ENCODE measurements around the gene PLEKHA5. TPM values are rescaled to one million over a fixed set of nuclear protein-coding genes. Genes with fewer than 3 reads are reported as not detected.

Gene PLEKHA5
- total RNA-seq, 8 experiments from 2014 or later, result 17.6 to 72.2 (median 27.1) TPM

DNA sequence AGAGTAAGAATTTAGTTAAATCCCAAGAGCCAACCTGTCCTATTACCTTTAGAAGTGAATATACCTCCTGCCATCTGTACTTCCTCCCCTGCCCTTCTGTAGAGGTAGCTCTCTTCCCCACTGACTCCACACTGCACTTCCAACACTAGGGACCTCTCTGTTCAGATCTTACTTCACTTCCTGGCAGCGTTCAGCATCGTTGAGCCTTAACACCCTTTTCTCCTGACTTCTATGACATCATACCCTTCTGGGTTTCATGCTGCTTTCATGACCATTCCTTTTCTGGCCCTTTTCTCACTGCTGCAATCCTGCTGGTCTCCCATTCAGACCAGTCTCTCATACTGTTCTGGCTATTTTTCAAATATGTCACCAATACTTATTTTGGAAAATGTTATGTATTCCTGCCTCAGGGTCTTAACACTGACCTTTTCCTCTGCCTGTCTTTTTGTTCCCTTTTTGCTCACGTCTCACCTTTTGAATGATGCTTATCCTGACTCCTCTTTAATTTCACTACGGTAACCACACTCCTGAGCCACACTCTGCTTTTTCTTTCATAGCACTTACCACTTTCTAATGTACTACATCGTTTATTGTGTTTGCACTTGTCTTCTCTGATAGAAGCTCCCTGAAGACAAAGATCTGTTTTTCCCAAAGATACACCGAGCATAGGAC, 67.6 kb downstream of the PLEKHA5 start:
- Histone ChIP-seq H3K27ac (no peak overlapping the region), H3K4me1 (replicated peaks in 1 of 2) (no peaks in the 10 kb centered on the region), H3K4me3 (no peak overlapping the region)
- peak in 2 of 8 experiments; percentile 38 to 42 for ATAC-seq (replicated peaks in 6 of 8)
- WGBS, 10 experiments, result 41 to 100% (median 73%) methylated on average over 2 to 6 of the region's 6 CpGs; no CpG with 5 or more reads in 1 of the 10 experiments
- in situ Hi-C loops (cut with MboI; ENCODE audit: low pct_unique_long_range_greater_than_20kb in 2 of 9, low sequenced_read_pairs in 9 of 9, unreplicated experiment in 9 of 9), result loop anchor here in 3 of 9 experiments (25.0 kb wide), 3 partner anchors 760 to 960 kb away; partner anchors contain the start of gene PIK3C2G (in 2 of the 3)

DNA sequence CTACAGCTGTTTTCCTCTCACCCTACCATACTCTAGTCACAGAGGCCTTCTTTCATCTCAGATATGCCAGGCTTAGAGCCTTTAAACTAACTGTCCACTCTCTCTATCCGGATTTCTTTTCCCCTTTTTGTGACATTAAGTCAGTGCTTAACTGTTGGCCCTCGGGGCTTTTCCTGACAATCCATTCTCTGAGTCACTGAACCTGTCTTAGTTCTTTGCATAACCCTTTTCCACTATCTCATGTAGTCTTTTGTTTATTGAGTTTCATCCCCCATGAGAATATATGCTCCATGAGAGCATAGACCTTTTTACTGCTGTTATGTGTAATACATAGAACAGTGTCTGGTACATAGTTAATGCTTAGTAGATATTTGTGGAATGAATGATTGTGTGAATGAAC, 68.7 kb downstream of the PLEKHA5 start:
- WGBS, 10 experiments, result 0 to 83% (median 50%) methylated on average over 1 to 2 of the region's 2 CpGs; no CpG with 5 or more reads in 1 of the 10 experiments
- Histone ChIP-seq H3K27ac (no peak overlapping the region), H3K4me3 (no peak overlapping the region), H3K4me1 (replicated peaks in 1 of 2) (no peaks in the 10 kb centered on the region)
- in situ Hi-C loops (cut with MboI; ENCODE audit: low pct_unique_long_range_greater_than_20kb in 2 of 9, low sequenced_read_pairs in 9 of 9, unreplicated experiment in 9 of 9), result loop anchor here in 3 of 9 experiments (25.0 kb wide), 3 partner anchors 761 to 961 kb away; partner anchors contain the start of gene PIK3C2G (in 2 of the 3)
- peak; percentile 24 to 75 (median 47) for ATAC-seq (replicated peaks in 6 of 8)

DNA sequence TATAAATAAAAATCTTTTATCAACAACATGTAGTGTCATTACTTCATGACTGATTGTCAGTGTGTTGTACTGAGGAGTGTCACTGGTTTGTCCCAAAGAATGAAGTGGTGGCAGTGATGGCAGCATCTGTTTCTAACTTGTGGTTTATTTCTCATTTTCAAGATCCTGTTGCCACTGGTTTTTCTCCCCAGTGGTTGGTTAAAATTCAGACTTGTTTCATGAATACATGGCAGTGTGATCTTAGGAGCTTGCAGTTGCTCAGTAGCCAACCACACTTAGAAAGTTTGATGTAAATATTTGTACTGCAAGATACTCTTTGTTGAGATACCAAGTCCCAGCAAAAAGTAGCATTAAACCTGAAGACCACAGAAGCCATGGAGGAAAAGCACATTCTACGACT, 69.8 kb downstream of the PLEKHA5 start:
- WGBS, 10 experiments, result 92 to 100% (median 100%) methylated on average over 1 of the region's 1 CpG; no CpG with 5 or more reads in 4 of the 10 experiments
- Histone ChIP-seq H3K4me1 (replicated peaks in 1 of 2) (no peaks in the 10 kb centered on the region), H3K27ac (no peak overlapping the region), H3K4me3 (no peak overlapping the region)
- peak in 1 of 8 experiments; percentile 73 for ATAC-seq (replicated peaks in 6 of 8)
- in situ Hi-C loops (cut with MboI; ENCODE audit: low pct_unique_long_range_greater_than_20kb in 2 of 9, low sequenced_read_pairs in 9 of 9, unreplicated experiment in 9 of 9), result loop anchor here in 3 of 9 experiments (25.0 kb wide), 3 partner anchors 762 to 962 kb away; partner anchors contain the start of gene PIK3C2G (in 2 of the 3)

DNA sequence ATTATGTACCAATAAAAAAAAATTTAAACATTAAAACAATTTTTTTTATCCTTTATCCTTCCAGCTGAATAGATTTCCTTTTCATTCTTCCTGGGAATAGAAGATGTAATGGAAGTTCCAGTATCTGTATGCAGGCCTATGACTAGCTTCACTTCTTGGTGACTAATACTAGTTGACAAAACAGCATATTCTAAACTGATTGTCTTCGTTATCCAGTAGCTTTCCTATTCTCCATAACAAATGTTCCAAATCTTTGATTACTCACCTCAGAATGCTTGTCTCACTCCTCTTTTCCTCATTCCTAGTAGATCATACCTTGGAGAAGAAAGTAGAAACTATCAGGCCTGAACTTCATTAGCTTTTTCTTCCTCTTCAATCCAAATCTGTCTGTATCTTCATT, 70.7 kb downstream of the PLEKHA5 start:
- Histone ChIP-seq H3K4me3 (no peak overlapping the region), H3K4me1 (replicated peaks in 1 of 2) (no peaks in the 10 kb centered on the region), H3K27ac (no peak overlapping the region)
- in situ Hi-C loops (cut with MboI; ENCODE audit: low pct_unique_long_range_greater_than_20kb in 2 of 9, low sequenced_read_pairs in 9 of 9, unreplicated experiment in 9 of 9), result no loop called here
- ATAC-seq (replicated peaks in 6 of 8), result no peak
- 0 to 80% (median 58%) methylated on average over 1 of the region's 1 CpG; no CpG with 5 or more reads in 2 of the 10 experiments for WGBS, 10 experiments

DNA sequence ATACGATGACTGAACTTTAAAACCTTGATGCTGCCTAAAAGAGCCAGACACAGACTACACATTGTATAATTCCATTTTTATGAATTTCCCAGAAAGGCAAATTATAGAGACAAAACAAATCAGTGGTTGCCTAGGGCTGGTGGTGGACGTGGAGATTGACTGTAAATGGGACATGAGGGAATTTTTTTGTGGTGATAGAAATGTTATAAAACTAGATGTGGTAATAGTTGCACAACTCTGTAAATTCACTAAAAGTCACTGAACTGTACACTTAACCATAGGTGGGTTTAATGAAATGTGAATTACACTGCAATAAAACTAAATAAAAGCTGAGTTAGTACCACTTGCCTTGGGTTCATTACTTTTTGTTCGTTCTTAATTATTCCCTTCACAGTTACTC, 72.1 kb downstream of the PLEKHA5 start:
- no peak for ATAC-seq (replicated peaks in 6 of 8)
- peaks cover 0 to 2% of the 10 kb centered on the region in 2 donors for H3K4me1 ChIP-seq (replicated peaks in 1 of 2)
- in situ Hi-C loops (cut with MboI; ENCODE audit: low pct_unique_long_range_greater_than_20kb in 2 of 9, low sequenced_read_pairs in 9 of 9, unreplicated experiment in 9 of 9), result no loop called here
- no peak overlapping the region for H3K27ac ChIP-seq
- 83 to 100% (median 90%) methylated on average over 1 to 3 of the region's 3 CpGs for whole genome bisulfite sequencing, 10 experiments
- H3K4me3 ChIP-seq, result no peak overlapping the region

DNA sequence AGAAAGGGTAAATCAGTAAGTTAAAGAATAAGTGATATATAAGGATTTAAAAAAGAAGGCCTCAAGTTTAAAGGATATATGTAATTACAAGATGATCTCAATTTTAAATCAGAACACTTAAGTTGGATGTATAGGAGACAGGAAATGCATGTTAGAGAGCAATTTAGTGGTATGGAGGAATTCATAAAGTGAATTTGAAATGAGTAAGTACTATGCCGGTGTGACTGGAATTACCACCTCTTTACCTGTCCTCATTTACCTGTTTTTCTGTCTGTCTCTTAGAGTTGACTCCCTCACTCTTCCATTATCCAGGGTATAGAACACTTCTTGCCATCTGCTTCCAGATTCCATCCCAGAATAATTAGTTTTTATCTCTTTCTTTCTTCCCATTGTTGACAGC, 73.5 kb downstream of the PLEKHA5 start:
- Histone ChIP-seq H3K4me1 (replicated peaks in 1 of 2) (peaks cover 0 to 2% of the 10 kb centered on the region in 2 donors), H3K4me3 (no peak overlapping the region), H3K27ac (no peak overlapping the region)
- no peak for ATAC-seq (replicated peaks in 6 of 8)
- 0 to 100% (median 89%) methylated on average over 1 of the region's 1 CpG; no CpG with 5 or more reads in 2 of the 10 experiments for WGBS, 10 experiments
- in situ Hi-C loops (cut with MboI; ENCODE audit: low pct_unique_long_range_greater_than_20kb in 2 of 9, low sequenced_read_pairs in 9 of 9, unreplicated experiment in 9 of 9), result no loop called here

DNA sequence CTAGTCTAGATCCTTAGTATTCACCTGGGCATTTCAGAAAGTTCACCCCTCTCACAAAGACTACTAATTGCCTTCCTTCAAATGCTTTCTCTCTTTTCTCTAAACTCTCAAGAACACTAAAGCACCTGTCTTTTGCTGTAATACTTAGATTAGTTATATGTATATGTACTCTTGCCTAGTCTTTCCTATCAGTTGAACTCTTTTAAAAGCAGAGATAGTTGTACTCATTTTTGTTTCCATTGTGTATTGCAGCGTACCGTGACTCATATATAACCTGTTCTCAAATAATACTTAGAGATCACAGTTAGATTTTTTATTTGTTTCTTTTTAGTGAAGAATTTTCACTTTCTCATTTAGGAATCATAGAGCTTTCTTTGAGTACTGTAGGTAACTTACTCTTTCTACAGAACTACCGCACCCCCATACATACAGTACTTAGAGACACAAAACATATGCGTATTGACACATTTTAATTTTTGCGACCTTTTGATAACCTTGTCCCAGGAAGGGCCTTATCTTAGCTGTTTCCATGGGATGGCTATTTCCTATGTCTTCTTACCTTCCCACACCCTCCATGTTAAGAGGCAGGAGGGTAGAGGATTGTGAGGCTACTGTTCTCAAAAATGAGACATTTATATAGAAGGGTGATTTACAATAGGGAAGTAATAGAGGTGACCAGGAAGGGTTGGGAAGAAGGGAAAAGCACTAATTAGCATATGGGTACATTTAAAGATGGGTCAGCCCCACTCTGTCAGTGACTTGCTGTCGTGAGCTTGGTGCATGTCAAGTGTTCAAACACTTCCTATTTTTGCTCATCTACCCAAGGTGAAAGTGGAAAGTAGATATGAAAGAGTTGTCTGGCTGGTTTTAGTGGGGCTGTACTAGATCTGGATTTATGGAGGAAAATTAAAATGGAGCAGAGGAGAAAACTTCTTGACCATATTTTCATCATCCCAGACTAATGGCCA, 74.3 kb downstream of the PLEKHA5 start:
- no peak overlapping the region for H3K4me3 ChIP-seq
- WGBS, 10 experiments, result 80 to 100% (median 99%) methylated on average over 1 to 6 of the region's 6 CpGs; no CpG with 5 or more reads in 1 of the 10 experiments
- no peak overlapping the region for H3K27ac ChIP-seq
- ATAC-seq (replicated peaks in 6 of 8), result no peak
- in situ Hi-C loops (cut with MboI; ENCODE audit: low pct_unique_long_range_greater_than_20kb in 2 of 9, low sequenced_read_pairs in 9 of 9, unreplicated experiment in 9 of 9), result no loop called here
- peaks cover 0 to 2% of the 10 kb centered on the region in 2 donors for H3K4me1 ChIP-seq (replicated peaks in 1 of 2)

DNA sequence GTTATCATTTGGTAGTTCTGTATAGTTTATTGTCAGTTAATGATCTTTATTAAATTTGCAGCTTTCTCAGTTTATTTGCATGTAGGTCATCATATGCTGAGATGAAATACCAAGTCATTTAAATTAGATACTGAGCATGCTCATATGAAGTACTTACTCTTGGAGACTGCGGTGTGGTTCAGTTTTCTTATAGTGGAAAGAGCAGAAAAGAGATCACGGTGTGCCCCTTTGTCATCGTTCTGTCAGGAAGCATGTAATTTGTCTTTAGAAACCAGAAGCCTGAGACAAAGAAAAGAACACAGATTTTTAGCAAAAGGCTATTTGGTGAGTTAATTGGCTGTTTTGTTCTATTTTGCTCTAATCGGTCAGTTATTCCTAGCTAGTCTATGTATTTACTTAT, 75.6 kb downstream of the PLEKHA5 start:
- in situ Hi-C loops (cut with MboI; ENCODE audit: low pct_unique_long_range_greater_than_20kb in 2 of 9, low sequenced_read_pairs in 9 of 9, unreplicated experiment in 9 of 9), result no loop called here
- Histone ChIP-seq H3K4me3 (no peak overlapping the region), H3K27ac (no peak overlapping the region), H3K4me1 (replicated peaks in 1 of 2) (peaks cover 0 to 2% of the 10 kb centered on the region in 2 donors)
- ATAC-seq (replicated peaks in 6 of 8), result peak in 3 of 8 experiments; percentile 21 to 57 (median 44)
- WGBS, 10 experiments, result 0 to 72% (median 38%) methylated on average over 2 to 4 of the region's 4 CpGs; no CpG with 5 or more reads in 1 of the 10 experiments

DNA sequence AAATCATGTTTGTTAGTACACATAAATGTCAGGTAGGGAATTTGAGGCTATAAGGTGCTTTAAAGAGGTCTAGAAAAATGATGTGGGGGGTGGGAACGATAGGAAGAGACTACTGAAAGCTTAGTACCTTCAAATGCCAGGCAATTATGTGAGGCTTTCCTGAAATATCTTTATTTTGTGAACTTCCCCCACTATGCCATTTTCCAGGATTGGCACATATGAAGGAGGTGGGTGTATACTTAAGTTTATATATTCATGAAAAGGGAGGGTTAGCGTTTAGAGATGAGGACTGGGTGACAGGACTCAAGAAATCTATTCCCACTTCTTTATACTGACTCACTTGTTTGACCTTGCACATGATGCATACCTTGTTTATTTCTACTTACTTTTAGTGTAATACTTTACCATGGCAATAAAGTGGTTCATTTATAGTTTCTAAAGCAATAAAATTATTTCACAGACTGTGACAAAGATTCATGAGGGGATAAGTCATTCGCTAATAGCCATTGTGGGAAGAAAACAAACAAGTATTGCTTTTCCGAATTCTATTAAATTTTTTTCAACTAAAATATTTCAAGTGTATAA, 77.1 kb downstream of the PLEKHA5 start:
- peaks cover 0 to 2% of the 10 kb centered on the region in 2 donors for H3K4me1 ChIP-seq (replicated peaks in 1 of 2)
- WGBS, 10 experiments, result 81 to 100% (median 90%) methylated on average over 1 to 4 of the region's 4 CpGs
- ATAC-seq (replicated peaks in 6 of 8), result no peak
- no peak overlapping the region for H3K4me3 ChIP-seq
- H3K27ac ChIP-seq, result no peak overlapping the region
- in situ Hi-C loops (cut with MboI; ENCODE audit: low pct_unique_long_range_greater_than_20kb in 2 of 9, low sequenced_read_pairs in 9 of 9, unreplicated experiment in 9 of 9), result no loop called here

DNA sequence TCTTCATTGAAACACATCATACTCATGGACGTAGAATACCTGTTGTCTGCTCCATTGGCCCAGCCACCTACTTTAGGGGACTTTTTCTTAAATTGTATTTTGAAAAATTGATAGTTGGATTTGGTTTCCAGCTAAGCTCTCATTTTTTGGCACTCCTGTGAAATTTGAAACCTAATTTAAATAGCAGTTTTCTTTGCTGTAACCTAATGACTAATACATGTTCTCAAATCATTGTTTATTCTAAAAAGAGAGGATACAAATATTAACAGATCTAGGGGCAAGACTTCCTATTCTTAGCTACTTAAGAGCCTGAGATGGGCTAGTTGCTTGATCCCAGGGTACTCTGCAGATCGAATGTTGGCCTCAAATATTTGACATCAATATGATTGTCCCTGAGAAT, 78.9 kb downstream of the PLEKHA5 start:
- in situ Hi-C loops (cut with MboI; ENCODE audit: low pct_unique_long_range_greater_than_20kb in 2 of 9, low sequenced_read_pairs in 9 of 9, unreplicated experiment in 9 of 9), result no loop called here
- no peak overlapping the region for H3K27ac ChIP-seq
- ATAC-seq (replicated peaks in 6 of 8), result no peak
- no peak overlapping the region for H3K4me3 ChIP-seq
- 40 to 100% (median 93%) methylated on average over 1 to 2 of the region's 2 CpGs; no CpG with 5 or more reads in 4 of the 10 experiments for WGBS, 10 experiments
- H3K4me1 ChIP-seq (replicated peaks in 1 of 2), result peaks cover 0 to 2% of the 10 kb centered on the region in 2 donors

DNA sequence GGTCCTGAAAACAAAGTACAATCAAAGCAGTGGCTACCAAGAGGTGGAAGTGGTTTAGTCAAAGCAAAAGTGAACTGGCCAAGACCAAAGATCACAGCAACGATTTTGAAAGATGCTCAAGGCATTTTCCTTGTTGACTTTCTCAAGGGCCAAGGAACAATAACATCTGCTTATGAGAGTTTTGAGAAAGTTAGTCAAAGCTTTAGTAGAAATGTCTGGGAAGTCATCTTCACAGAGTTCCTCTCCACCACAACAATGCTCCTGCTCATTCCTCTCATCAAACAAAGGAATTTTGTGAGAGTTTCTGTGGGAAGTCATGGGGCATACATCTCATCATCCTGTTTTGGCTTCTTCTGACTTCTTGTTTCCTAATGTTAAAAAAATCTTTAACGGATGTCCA, 80.1 kb downstream of the PLEKHA5 start:
- in situ Hi-C loops (cut with MboI; ENCODE audit: low pct_unique_long_range_greater_than_20kb in 2 of 9, low sequenced_read_pairs in 9 of 9, unreplicated experiment in 9 of 9), result no loop called here
- no peak for ATAC-seq (replicated peaks in 6 of 8)
- Histone ChIP-seq H3K4me1 (replicated peaks in 1 of 2) (peaks cover 0 to 7% of the 10 kb centered on the region in 2 donors), H3K27ac (no peak overlapping the region), H3K4me3 (no peak overlapping the region)
- 60 to 100% (median 100%) methylated on average over 1 to 2 of the region's 2 CpGs; no CpG with 5 or more reads in 2 of the 10 experiments for WGBS, 10 experiments

DNA sequence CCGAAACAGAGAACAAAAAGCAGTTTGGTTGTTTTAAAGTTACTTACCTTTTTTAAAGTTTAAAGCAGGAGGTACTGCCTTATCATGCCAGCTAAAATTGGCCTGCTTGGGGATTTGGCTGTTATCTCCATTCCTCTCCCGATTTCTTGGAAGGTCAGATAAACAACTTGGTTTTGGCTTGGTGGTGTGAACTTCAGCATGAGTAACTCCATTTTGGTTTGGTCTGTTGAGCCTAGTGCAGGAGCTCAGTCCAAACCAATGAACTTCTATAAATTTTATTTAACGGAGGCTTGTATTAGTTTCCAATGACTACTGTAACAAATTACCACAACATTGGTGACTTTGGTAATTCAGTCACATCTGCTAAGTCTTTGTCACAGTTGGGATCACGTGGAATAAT, 82.3 kb downstream of the PLEKHA5 start:
- Histone ChIP-seq H3K4me3 (no peak overlapping the region), H3K27ac (no peak overlapping the region), H3K4me1 (replicated peaks in 1 of 2) (peaks cover 0 to 5% of the 10 kb centered on the region in 2 donors)
- WGBS, 10 experiments, result 84 to 100% (median 93%) methylated on average over 3 to 4 of the region's 4 CpGs; no CpG with 5 or more reads in 2 of the 10 experiments
- ATAC-seq (replicated peaks in 6 of 8), result no peak
- in situ Hi-C loops (cut with MboI; ENCODE audit: low pct_unique_long_range_greater_than_20kb in 2 of 9, low sequenced_read_pairs in 9 of 9, unreplicated experiment in 9 of 9), result no loop called here
